Right renal pelvis (tissue), 4 donors: ENCODE data around the gene CSNK1E. TPM values are rescaled to one million over a fixed set of nuclear protein-coding genes. Genes with fewer than 3 reads are reported as not detected.
A peak's percentile ranks its signal among the peaks of the same experiment; 100 is the strongest.

Source experiments
- DNase-seq, 4 donors: peaks; one replicate each; pipeline ENCODE4 v3.0.0-alpha.2; 2013; ENCODE audit warnings: low read depth in 4 of 4, low spot score in 3 of 4, missing footprints in 1 of 4
- polyA plus RNA-seq, 4 donors: library from polyadenylated mRNA; unstranded; fragments of 120-200 nt; gene quantifications; one replicate each; pipeline ENCODE4 v1.2.1, GENCODE V29; 2013; ENCODE audit not compliant: insufficient read length in 4 of 4

Gene CSNK1E
- polyA plus RNA-seq, 4 donors, result 111 to 146 (median 127) TPM

GRCh38 chr22:38286915-38287669, 30.1 kb downstream of the CSNK1E start:
- DNase-seq, result no peak

- DNase-seq, result no peak
These were observed 32.2 kb downstream of the CSNK1E start for GRCh38 chr22:38285018-38285417.

GRCh38 chr22:38284042-38284402, 33.2 kb downstream of the CSNK1E start:
- DNase-seq, result no peak

DNA sequence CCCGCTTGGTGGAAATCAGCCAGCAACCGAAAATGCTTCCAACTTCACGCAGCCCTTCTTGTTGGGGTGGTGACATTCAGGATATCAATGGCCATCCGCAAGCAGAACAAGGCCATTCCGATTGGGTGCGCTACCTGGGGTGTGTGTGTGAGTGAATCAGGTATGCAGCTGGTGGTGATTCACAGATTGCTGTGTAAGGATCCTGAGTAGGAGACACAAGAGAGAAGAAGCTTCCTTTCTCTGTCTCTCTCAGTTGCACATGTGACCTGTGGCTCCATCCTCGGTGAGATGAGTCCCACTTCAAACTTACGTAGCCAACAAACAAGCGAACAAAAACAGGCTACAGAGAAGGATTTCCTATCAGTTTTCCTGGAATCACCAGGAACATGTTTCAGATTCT, 34.8 kb downstream of the CSNK1E start:
- no peak for DNase-seq

GRCh38 chr22:38276166-38276565, 41.1 kb downstream of the CSNK1E start:
- no peak for DNase-seq

DNA sequence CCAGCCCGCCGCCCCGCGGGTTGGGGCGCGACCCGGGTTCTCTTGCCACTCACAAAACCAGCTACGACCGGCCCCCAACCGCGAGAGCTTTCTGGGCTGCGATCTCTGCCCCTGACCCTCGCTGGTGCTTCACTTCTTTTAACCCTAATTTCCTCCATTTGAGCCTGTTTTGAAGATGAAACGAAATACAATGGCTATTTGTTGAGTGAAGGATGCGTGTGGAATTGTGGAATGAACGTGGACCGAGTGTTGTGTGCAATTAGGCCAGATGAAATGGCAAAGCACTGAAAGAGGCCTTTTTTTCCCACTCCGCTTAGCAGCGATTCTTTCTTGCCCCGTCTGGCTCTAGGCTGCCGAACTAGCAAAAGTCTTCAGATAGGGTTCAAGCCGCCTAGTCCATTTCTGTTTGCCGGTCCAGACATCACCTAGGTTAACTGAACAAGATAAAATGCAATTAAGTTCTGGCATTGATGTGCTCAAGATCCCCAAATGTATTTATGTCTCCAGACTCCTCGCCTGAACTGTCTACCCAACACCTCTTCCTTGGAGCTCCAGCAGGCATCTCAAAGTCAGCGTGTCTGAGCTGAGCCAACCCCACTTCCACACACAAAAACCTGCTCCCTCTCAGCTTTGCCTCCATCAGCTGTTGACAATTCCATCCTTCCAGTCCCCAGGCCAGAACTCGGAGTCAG, 44.0 kb downstream of the CSNK1E start:
- peak in 1 of 4 donors; percentile 58 for DNase-seq

DNA sequence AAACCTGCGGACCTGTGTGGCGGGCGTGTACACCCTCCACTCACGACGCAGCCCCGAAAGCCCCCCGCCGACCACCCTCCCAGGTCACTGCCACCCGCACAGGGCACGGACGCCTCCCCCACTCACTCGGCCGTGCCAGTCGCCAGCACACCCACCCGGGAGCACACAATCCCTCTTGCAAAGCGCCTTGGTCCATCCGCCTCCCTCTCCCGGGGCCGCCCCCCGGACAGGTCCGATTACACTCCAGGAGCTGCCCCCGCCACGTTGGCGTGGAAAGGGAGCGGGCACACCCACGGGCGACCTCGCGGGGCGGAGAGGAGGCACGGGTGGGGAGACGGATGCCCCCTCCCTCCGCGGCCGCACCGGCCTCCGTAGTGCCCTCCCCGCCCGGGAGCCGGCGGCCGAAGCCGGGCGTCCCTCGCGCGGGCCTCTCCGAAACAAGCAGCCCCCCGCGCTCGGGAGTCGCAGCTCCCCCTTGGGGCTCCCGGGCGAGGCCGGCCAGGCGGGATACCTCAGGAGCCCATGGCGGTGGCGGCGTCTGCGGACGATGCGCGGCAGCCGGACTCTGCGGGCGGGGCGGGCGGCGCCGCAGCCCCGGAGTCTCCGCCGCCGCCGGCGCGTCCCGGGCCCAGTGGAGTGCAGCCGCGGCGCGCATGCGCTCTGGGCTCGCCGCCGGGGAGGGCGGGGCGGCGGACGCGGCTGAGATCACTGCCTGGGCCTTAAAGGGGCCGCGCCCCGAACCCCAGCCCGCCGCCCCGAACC, 44.7 kb downstream of the CSNK1E start, which contains the start of gene TMEM184B:
Gene TMEM184B (minus strand): TSS at position 638 of the 762 bp plus-strand sequence. CDS start 25,049 bp downstream, outside the sequence.
- peak; percentile 70 to 73 (median 73) for DNase-seq

DNA sequence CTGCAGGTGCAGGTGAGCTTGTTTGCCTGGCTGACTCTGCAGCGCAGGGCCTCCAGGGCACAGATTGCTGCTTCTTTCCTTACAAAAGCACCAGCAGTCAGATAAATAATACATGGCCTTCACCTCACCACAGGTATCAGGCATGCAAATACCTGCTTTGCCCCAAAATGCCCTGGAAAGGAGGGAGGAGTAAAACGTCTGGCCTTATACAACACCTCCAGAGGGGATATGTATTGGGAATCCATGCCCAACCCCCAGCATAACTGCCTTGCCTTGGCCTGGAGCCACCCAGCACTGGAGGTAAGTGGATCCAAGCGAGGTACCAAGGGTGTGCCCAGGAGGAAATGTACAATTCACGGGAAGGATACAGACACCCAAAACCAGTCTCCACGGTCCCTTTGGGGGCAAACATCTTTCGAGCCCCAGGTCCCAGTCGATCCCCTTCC, 45.3 kb downstream of the CSNK1E start:
- no peak for DNase-seq

GRCh38 chr22:38271101-38271500, 46.1 kb downstream of the CSNK1E start:
- DNase-seq, result no peak

GRCh38 chr22:38270091-38270992, 46.9 kb downstream of the CSNK1E start:
- no peak for DNase-seq

GRCh38 chr22:38269466-38269865, 47.8 kb downstream of the CSNK1E start:
- DNase-seq, result no peak

GRCh38 chr22:38267086-38267485, 50.1 kb downstream of the CSNK1E start:
- DNase-seq, result no peak

- no peak for DNase-seq
These were observed 51.1 kb downstream of the CSNK1E start for GRCh38 chr22:38266120-38266519.

GRCh38 chr22:38264322-38264843, 52.9 kb downstream of the CSNK1E start:
- no peak for DNase-seq

DNA sequence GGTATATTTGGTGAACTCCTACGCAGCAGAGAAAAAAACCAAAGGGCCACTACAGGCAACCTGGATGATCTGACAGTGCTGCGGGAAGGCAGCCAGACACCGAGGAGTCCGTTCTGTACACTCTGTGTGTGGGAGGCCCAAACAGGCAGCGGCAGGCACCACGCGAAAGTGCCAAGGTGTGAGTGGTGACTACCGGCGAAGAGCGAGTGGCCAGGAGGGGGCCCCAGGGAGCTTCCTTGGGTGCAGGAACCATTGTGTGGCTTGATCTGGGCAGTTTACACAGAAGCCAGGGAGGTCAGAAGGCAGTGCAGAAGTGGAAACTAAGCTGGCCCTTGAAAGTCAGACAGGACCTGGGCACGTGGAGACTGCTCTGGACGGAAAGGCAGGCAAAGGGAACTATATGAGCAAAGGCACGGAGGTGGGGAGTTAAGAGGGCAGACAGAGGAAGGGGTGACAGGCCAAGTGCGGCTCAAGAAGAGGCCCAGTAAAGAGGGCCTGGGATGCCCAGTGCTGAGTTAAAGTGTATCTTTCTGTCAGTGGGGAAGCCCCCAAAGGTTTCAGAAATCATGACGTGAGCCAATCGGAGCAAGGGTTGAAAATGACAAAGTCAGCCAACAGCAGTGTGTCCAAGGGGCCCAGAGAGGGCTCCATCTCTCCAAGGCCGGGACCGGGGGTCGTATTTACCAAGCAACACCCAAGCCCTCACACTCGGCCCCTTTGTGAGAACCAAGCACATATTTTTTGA, 55.0 kb downstream of the CSNK1E start:
- DNase-seq, result no peak

- no peak for DNase-seq
These were observed 56.2 kb downstream of the CSNK1E start for GRCh38 chr22:38260761-38261681.

GRCh38 chr22:38259370-38259769, 57.9 kb downstream of the CSNK1E start:
- no peak for DNase-seq

- no peak for DNase-seq
These were observed 58.3 kb downstream of the CSNK1E start for GRCh38 chr22:38258895-38259294.
